GM23338 (cell line): Measurements from ENCODE around the gene CLDN20. TPM values are rescaled to one million over a fixed set of nuclear protein-coding genes. Genes with fewer than 3 reads are reported as not detected.

Experiments
- ATAC-seq: fragments of 200-7000 bp; cut with Tn5 transposase; 3 replicates; pipeline ENCODE4 v1.9.1; 2020
- DNase-seq: peaks from one replicate; pipeline ENCODE4 v3.0.0-alpha.2; 2015; ENCODE audit warnings: low spot score
- H2AFZ ChIP-seq: fragments of 200-600 bp; sonication (generic); 2 replicates; pipeline ENCODE4 v1.8.0; 2016; ENCODE audit warnings: antibody characterized with exemption, mild to moderate bottlenecking, moderate library complexity
- H3F3A ChIP-seq: fragments of 200-600 bp; sonication (generic); replicated peaks from 2 replicates; pipeline ENCODE4 v1.8.0; 2017; ENCODE audit warnings: antibody characterized with exemption, mixed run types, low read depth
- H3K27ac ChIP-seq: fragments of 200-600 bp; sonication (generic); 2 replicates; pipeline ENCODE4 v1.6.1; 2016; ENCODE audit warnings: low read depth
- H3K27me3 ChIP-seq: fragments of 200-600 bp; sonication (generic); 2 replicates; pipeline ENCODE4 v1.8.0; 2016; ENCODE audit warnings: mild to moderate bottlenecking, mixed run types, moderate library complexity; ENCODE audit not compliant: insufficient read depth
- H3K36me3 ChIP-seq: fragments of 200-600 bp; sonication (generic); 2 replicates; pipeline ENCODE4 v1.8.0; 2016; ENCODE audit warnings: mild to moderate bottlenecking; ENCODE audit not compliant: insufficient read depth
- H3K4me1 ChIP-seq: fragments of 200-600 bp; sonication (generic); 2 replicates; pipeline ENCODE4 v1.8.0; 2016; ENCODE audit warnings: mild to moderate bottlenecking, moderate library complexity; ENCODE audit not compliant: insufficient read depth
- H3K4me2 ChIP-seq: fragments of 200-600 bp; sonication (generic); 2 replicates; pipeline ENCODE4 v1.7.1; 2017; ENCODE audit warnings: mixed run types
- H3K4me3 ChIP-seq: fragments of 200-600 bp; sonication (generic); 2 replicates; pipeline ENCODE4 v1.6.1; 2016; ENCODE audit warnings: mixed run types
- H3K79me2 ChIP-seq: fragments of 200-600 bp; sonication (generic); replicated peaks from 2 replicates; pipeline ENCODE4 v1.8.0; 2017; ENCODE audit warnings: mild to moderate bottlenecking; ENCODE audit not compliant: insufficient read depth
- H3K9me2 ChIP-seq: fragments of 200-600 bp; sonication (generic); 2 replicates; pipeline ENCODE4 v1.8.0; 2017; ENCODE audit not compliant: insufficient read depth
- H4K20me1 ChIP-seq: fragments of 200-600 bp; sonication (generic); replicated peaks from 2 replicates; pipeline ENCODE4 v1.8.0; 2017; ENCODE audit warnings: mild to moderate bottlenecking; ENCODE audit not compliant: insufficient read depth
- H3K27ac Mint-ChIP-seq: 2 replicates; pipeline ENCODE4 v1.8.0; 2020; ENCODE audit warnings: inconsistent platforms, mild to moderate bottlenecking, moderate library complexity, mixed read lengths
- H3K27me3 Mint-ChIP-seq: 3 replicates; pipeline ENCODE4 v1.8.0; 2022; ENCODE audit warnings: low read depth, mild to moderate bottlenecking, moderate library complexity, mixed read lengths, inconsistent platforms; ENCODE audit not compliant: insufficient read depth, poor library complexity
- H3K36me3 Mint-ChIP-seq: 3 replicates; pipeline ENCODE4 v1.8.0; 2021; ENCODE audit warnings: low read depth, mild to moderate bottlenecking, inconsistent platforms, moderate library complexity, mixed read lengths
- H3K4me1 Mint-ChIP-seq: 3 replicates; pipeline ENCODE4 v1.8.0; 2020; ENCODE audit warnings: mild to moderate bottlenecking, inconsistent platforms, mixed read lengths
- H3K4me3 Mint-ChIP-seq: 3 replicates; pipeline ENCODE4 v1.8.0; 2021; ENCODE audit warnings: moderate library complexity, mild to moderate bottlenecking, inconsistent platforms, mixed read lengths
- H3K9me3 Mint-ChIP-seq: 3 replicates; pipeline ENCODE4 v1.8.0; 2020; ENCODE audit warnings: moderate library complexity, mild to moderate bottlenecking, inconsistent platforms, mixed read lengths
- CREB1 ChIP-seq: fragments of 250-450 bp; sonication (Bioruptor Pico); IDR thresholded peaks from 2 replicates; pipeline ENCODE4 v1.5.0; 2020; ENCODE audit warnings: low read depth, mild to moderate bottlenecking, moderate library complexity
- ETS1 ChIP-seq: IDR thresholded peaks from 2 replicates; pipeline ENCODE4 v1.6.1; 2016; ENCODE audit warnings: antibody characterized with exemption
- EZH2 ChIP-seq: fragments of 200-600 bp; sonication (generic); IDR thresholded peaks from one replicate; pipeline ENCODE4 v1.8.0; 2017; ENCODE audit warnings: antibody characterized with exemption, mild to moderate bottlenecking, low read depth; ENCODE audit not compliant: unreplicated experiment
- EZH2phosphoT487 ChIP-seq: fragments of 200-600 bp; sonication (generic); IDR thresholded peaks from one replicate; pipeline ENCODE4 v1.8.1; 2018; ENCODE audit warnings: antibody characterized with exemption; ENCODE audit not compliant: unreplicated experiment
- JUNB ChIP-seq: IDR thresholded peaks from one replicate; pipeline ENCODE4 v1.6.1; 2016; ENCODE audit warnings: antibody characterized with exemption; ENCODE audit not compliant: unreplicated experiment
- NANOG ChIP-seq: IDR thresholded peaks from 2 replicates; pipeline ENCODE4 v1.6.1; 2016; ENCODE audit warnings: antibody characterized with exemption, borderline replicate concordance
- POLR2AphosphoS5 ChIP-seq: IDR thresholded peaks from 2 replicates; pipeline ENCODE4 v1.6.1; 2016; ENCODE audit warnings: antibody characterized with exemption, low read depth
- STAT1 ChIP-seq: IDR thresholded peaks from one replicate; pipeline ENCODE4 v1.6.1; 2016; ENCODE audit warnings: antibody characterized with exemption; ENCODE audit not compliant: unreplicated experiment
- ZNF114 ChIP-seq: fragments of 250-450 bp; sonication (Bioruptor Pico); IDR thresholded peaks from 2 replicates; pipeline ENCODE4 v1.5.0; 2020; ENCODE audit warnings: mild to moderate bottlenecking, moderate library complexity
- ZNF331 ChIP-seq: fragments of 250-450 bp; sonication (Bioruptor Pico); IDR thresholded peaks from 2 replicates; pipeline ENCODE4 v1.5.0; 2020; ENCODE audit warnings: low read depth, mild to moderate bottlenecking, moderate library complexity
- polyA plus RNA-seq: library from polyadenylated mRNA; unstranded; fragments of >200 nt; fragmentation: Nextera tagmentation; extraction: Ambion mirVana; gene quantifications from 2 replicates; pipeline ENCODE4 v1.2.1, GENCODE V29; 2016
- total RNA-seq: library from RNA; depleted of rRNA; stranded (reverse); fragments of >200 nt; shearing (Covaris generic); gene quantifications from 2 replicates; pipeline ENCODE4 v1.2.3, GENCODE V29; 2014
- TF ChIP-seq, protein P1 (sequence below): fragments of 250-450 bp; sonication (Bioruptor Pico); IDR thresholded peaks from 2 replicates; pipeline ENCODE4 v1.5.0; 2020; ENCODE audit warnings: mild to moderate bottlenecking, moderate library complexity
- TF ChIP-seq, protein P2 (sequence below): IDR thresholded peaks from one replicate; pipeline ENCODE4 v1.6.1; 2018; ENCODE audit warnings: antibody characterized with exemption; ENCODE audit not compliant: unreplicated experiment
- TF ChIP-seq, protein P3 (sequence below), 2 experiments: fragments of 200-600 bp in 1 of 2; sonication (generic) in 1 of 2; conservative IDR thresholded peaks; 2 replicates each; pipeline versions ENCODE4 v1.5.1 to v1.6.1; 2016 to 2017; ENCODE audit warnings: antibody characterized with exemption in 2 of 2, low read depth in 2 of 2, mild to moderate bottlenecking in 2 of 2, moderate library complexity in 1 of 2

Gene CLDN20
- total and polyA plus RNA-seq, 2 experiments from 2014 or later, result 0.23 TPM; not detected in 1

DNA sequence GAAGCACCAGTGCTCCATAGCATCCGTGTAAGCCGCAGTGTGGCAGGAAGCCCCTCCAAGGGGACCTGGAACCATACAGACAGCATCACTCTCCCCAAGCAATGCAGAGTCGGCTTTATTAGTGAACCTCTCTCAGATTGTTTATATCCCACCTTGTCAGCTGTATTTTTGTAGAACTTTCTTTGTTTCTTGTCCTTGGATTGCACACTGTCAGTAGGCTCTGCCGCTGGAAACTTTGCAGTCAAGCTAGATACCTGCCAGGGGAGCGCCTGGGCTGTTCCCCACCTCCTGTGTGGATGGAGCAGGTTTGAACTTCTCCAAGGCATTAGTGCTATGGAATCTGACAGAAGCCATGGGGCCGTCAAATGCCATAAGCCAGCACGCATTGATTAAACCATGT lies 18.6 kb upstream of the CLDN20 start (continued):
- TF ChIP-seq EZH2 (no peak), ZNF331 (no peak)

- no peaks in the 10 kb centered on the region; the same call in 1 of the 2 replicates for H3K36me3 ChIP-seq
- peaks cover 8% of the 10 kb centered on the region for H3K27me3 Mint-ChIP-seq
- no peak overlapping the region for H3K27ac ChIP-seq
Measured at GRCh38 chr6:155245831-155246230, 18.0 kb upstream of the CLDN20 start.

More at GRCh38 chr6:155245831-155246230, 18.0 kb upstream of the CLDN20 start:
- Mint-ChIP-seq H3K4me3 (no peak overlapping the region), H3K9me3 (peaks cover 6% of the 10 kb centered on the region; the same call in 2 of the 3 replicates), H3K36me3 (peaks cover 77% of the 10 kb centered on the region), H3K4me1 (peaks cover 9% of the 10 kb centered on the region), H3K27ac (no peak overlapping the region; the same call in 1 of the 2 replicates)
- H2AFZ ChIP-seq, result no peak overlapping the region
- no peaks in the 10 kb centered on the region for H3K79me2 ChIP-seq
- no peaks in the 10 kb centered on the region for H3K9me2 ChIP-seq
- peaks cover 4% of the 10 kb centered on the region; the same call in 1 of the 2 replicates for H3F3A ChIP-seq
- no peak overlapping the region for H3K4me2 ChIP-seq
- H3K27me3 ChIP-seq, result no peaks in the 10 kb centered on the region
- H3K4me1 ChIP-seq, result 0 out of 2 replicates have a peak, but pooled peaks cover 3% of the 10 kb centered on the region
- H4K20me1 ChIP-seq, result no peaks in the 10 kb centered on the region
- DNase-seq (no peak), ATAC-seq (no peak)
- TF ChIP-seq, protein P1, sequence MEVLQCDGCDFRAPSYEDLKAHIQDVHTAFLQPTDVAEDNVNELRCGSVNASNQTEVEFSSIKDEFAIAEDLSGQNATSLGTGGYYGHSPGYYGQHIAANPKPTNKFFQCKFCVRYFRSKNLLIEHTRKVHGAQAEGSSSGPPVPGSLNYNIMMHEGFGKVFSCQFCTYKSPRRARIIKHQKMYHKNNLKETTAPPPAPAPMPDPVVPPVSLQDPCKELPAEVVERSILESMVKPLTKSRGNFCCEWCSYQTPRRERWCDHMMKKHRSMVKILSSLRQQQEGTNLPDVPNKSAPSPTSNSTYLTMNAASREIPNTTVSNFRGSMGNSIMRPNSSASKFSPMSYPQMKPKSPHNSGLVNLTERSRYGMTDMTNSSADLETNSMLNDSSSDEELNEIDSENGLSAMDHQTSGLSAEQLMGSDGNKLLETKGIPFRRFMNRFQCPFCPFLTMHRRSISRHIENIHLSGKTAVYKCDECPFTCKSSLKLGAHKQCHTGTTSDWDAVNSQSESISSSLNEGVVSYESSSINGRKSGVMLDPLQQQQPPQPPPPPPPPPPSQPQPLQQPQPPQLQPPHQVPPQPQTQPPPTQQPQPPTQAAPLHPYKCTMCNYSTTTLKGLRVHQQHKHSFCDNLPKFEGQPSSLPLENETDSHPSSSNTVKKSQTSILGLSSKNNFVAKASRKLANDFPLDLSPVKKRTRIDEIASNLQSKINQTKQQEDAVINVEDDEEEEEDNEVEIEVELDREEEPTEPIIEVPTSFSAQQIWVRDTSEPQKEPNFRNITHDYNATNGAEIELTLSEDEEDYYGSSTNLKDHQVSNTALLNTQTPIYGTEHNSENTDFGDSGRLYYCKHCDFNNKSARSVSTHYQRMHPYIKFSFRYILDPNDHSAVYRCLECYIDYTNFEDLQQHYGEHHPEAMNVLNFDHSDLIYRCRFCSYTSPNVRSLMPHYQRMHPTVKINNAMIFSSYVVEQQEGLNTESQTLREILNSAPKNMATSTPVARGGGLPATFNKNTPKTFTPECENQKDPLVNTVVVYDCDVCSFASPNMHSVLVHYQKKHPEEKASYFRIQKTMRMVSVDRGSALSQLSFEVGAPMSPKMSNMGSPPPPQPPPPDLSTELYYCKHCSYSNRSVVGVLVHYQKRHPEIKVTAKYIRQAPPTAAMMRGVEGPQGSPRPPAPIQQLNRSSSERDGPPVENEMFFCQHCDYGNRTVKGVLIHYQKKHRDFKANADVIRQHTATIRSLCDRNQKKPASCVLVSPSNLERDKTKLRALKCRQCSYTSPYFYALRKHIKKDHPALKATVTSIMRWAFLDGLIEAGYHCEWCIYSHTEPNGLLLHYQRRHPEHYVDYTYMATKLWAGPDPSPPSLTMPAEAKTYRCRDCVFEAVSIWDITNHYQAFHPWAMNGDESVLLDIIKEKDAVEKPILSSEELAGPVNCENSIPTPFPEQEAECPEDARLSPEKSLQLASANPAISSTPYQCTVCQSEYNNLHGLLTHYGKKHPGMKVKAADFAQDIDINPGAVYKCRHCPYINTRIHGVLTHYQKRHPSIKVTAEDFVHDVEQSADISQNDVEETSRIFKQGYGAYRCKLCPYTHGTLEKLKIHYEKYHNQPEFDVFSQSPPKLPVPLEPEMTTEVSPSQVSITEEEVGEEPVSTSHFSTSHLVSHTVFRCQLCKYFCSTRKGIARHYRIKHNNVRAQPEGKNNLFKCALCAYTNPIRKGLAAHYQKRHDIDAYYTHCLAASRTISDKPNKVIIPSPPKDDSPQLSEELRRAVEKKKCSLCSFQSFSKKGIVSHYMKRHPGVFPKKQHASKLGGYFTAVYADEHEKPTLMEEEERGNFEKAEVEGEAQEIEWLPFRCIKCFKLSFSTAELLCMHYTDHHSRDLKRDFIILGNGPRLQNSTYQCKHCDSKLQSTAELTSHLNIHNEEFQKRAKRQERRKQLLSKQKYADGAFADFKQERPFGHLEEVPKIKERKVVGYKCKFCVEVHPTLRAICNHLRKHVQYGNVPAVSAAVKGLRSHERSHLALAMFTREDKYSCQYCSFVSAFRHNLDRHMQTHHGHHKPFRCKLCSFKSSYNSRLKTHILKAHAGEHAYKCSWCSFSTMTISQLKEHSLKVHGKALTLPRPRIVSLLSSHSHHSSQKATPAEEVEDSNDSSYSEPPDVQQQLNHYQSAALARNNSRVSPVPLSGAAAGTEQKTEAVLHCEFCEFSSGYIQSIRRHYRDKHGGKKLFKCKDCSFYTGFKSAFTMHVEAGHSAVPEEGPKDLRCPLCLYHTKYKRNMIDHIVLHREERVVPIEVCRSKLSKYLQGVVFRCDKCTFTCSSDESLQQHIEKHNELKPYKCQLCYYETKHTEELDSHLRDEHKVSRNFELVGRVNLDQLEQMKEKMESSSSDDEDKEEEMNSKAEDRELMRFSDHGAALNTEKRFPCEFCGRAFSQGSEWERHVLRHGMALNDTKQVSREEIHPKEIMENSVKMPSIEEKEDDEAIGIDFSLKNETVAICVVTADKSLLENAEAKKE, result no peak
- TF ChIP-seq EZH2 (no peak), CREB1 (no peak), ETS1 (no peak), NANOG (no peak), ZNF114 (CRISPR knock-in tag) (no peak), ZNF331 (no peak), EZH2phosphoT487 (no peak), JUNB (no peak), STAT1 (no peak), POLR2AphosphoS5 (no peak)
- TF ChIP-seq, protein P2, sequence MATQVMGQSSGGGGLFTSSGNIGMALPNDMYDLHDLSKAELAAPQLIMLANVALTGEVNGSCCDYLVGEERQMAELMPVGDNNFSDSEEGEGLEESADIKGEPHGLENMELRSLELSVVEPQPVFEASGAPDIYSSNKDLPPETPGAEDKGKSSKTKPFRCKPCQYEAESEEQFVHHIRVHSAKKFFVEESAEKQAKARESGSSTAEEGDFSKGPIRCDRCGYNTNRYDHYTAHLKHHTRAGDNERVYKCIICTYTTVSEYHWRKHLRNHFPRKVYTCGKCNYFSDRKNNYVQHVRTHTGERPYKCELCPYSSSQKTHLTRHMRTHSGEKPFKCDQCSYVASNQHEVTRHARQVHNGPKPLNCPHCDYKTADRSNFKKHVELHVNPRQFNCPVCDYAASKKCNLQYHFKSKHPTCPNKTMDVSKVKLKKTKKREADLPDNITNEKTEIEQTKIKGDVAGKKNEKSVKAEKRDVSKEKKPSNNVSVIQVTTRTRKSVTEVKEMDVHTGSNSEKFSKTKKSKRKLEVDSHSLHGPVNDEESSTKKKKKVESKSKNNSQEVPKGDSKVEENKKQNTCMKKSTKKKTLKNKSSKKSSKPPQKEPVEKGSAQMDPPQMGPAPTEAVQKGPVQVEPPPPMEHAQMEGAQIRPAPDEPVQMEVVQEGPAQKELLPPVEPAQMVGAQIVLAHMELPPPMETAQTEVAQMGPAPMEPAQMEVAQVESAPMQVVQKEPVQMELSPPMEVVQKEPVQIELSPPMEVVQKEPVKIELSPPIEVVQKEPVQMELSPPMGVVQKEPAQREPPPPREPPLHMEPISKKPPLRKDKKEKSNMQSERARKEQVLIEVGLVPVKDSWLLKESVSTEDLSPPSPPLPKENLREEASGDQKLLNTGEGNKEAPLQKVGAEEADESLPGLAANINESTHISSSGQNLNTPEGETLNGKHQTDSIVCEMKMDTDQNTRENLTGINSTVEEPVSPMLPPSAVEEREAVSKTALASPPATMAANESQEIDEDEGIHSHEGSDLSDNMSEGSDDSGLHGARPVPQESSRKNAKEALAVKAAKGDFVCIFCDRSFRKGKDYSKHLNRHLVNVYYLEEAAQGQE, result no peak
- TF ChIP-seq, protein P3, sequence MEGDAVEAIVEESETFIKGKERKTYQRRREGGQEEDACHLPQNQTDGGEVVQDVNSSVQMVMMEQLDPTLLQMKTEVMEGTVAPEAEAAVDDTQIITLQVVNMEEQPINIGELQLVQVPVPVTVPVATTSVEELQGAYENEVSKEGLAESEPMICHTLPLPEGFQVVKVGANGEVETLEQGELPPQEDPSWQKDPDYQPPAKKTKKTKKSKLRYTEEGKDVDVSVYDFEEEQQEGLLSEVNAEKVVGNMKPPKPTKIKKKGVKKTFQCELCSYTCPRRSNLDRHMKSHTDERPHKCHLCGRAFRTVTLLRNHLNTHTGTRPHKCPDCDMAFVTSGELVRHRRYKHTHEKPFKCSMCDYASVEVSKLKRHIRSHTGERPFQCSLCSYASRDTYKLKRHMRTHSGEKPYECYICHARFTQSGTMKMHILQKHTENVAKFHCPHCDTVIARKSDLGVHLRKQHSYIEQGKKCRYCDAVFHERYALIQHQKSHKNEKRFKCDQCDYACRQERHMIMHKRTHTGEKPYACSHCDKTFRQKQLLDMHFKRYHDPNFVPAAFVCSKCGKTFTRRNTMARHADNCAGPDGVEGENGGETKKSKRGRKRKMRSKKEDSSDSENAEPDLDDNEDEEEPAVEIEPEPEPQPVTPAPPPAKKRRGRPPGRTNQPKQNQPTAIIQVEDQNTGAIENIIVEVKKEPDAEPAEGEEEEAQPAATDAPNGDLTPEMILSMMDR (conservative IDR thresholded peaks at IDR 0.05; ENCODE audit: low read depth in 2 of 2), result no peak
- no peak overlapping the region for H3K4me3 ChIP-seq
